ENCODE results near the gene CSTB. TPM values are rescaled to one million over a fixed set of nuclear protein-coding genes. Genes with fewer than 3 reads are reported as not detected.

The CSTB gene
- total RNA-seq, 1 experiment from 2014 or later: 57.5 TPM

GRCh38 chr21:43768868-43769167 lies 7.3 kb downstream of the CSTB start:
- no peaks in the 10 kb centered on the region for H3K9me2 ChIP-seq (ENCODE audit: insufficient read depth)
- peak overlapping the region; percentile 70 for H3K9ac ChIP-seq (ENCODE audit: low read length)
- peaks cover 15 to 41% of the 10 kb centered on the region in 2 experiments for H3K4me1 ChIP-seq (ENCODE audit: control insufficient read depth in 1 of 2, insufficient read depth in 2 of 2, low read length in 2 of 2)
- ATAC-seq (no peak; the same call in 1 of the 2 replicates), DNase-seq (ENCODE audit: low read depth, low spot score) (no peak)
- ChIA-PET RAD21 (ENCODE audit: low non-redundant PET in 1 of 2, low total read pairs in 2 of 2, uncharacterized antibody in 2 of 2, unreplicated experiment in 2 of 2) (no interaction called here), POLR2A (no interaction called here), CTCF (no interaction called here)
- TF ChIP-seq ELF1 (IDR thresholded peaks at IDR 0.05; ENCODE audit: borderline replicate concordance, low read depth): no peak
- TF ChIP-seq CBX3 (IDR thresholded peaks at IDR 0.05; ENCODE audit: low read depth): no peak
- no peaks in the 10 kb centered on the region for H3K27me3 ChIP-seq (ENCODE audit: insufficient read depth, low read length)
- no peaks in the 10 kb centered on the region for H4K20me1 ChIP-seq (ENCODE audit: insufficient read depth)
- H3K4me2 ChIP-seq (ENCODE audit: low read length): peak overlapping the region; percentile 75
- no peak overlapping the region for H2AFZ ChIP-seq (ENCODE audit: low read depth, low read length, poor library complexity, severe bottlenecking)
- no peaks in the 10 kb centered on the region for H3K9me3 ChIP-seq (ENCODE audit: control insufficient read depth in 1 of 2, insufficient read depth in 1 of 2, low read depth in 1 of 2, low read length in 2 of 2)
- H3K36me3 ChIP-seq (ENCODE audit: control insufficient read depth in 1 of 2, insufficient read depth in 2 of 2, low read length in 2 of 2): peaks cover 6 to 8% of the 10 kb centered on the region in 2 experiments; a peak in 2 of 4 replicates
- peak overlapping the region; percentile 88 for H3K27ac ChIP-seq (ENCODE audit: low read depth, low read length)
- no TSS peak for BruUV-seq (replicated peaks)
- intact Hi-C loops (cut with micrococcal nuclease): no loop called here
- H3K79me2 ChIP-seq (ENCODE audit: insufficient read depth, low read length): no peaks in the 10 kb centered on the region
- H3K4me3 ChIP-seq (replicated peaks in 1 of 2; ENCODE audit: low read depth in 1 of 2, low read length in 2 of 2): no peak overlapping the region

GRCh38 chr21:43767984-43768867 lies 7.9 kb downstream of the CSTB start:
- POLR2A ChIA-PET: no interaction called here
- intact Hi-C loops (cut with micrococcal nuclease): no loop called here
- H2AFZ ChIP-seq (ENCODE audit: low read depth, low read length, poor library complexity, severe bottlenecking): no peak overlapping the region

More at GRCh38 chr21:43767984-43768867, 7.9 kb downstream of the CSTB start:
- RAD21 ChIA-PET (ENCODE audit: low non-redundant PET in 1 of 2, low total read pairs in 2 of 2, uncharacterized antibody in 2 of 2, unreplicated experiment in 2 of 2): no interaction called here
- DNase-seq (ENCODE audit: low read depth, low spot score) (peak; percentile 39), ATAC-seq (peak; percentile 72)
- no peaks in the 10 kb centered on the region for H3K27me3 ChIP-seq (ENCODE audit: insufficient read depth, low read length)
- H3K27ac ChIP-seq (ENCODE audit: low read depth, low read length): peak overlapping the region; percentile 88
- H4K20me1 ChIP-seq (ENCODE audit: insufficient read depth): no peaks in the 10 kb centered on the region
- peak overlapping the region; percentile 70 for H3K9ac ChIP-seq (ENCODE audit: low read length)
- peak overlapping the region; percentile 75 for H3K4me2 ChIP-seq (ENCODE audit: low read length)
- H3K36me3 ChIP-seq (ENCODE audit: control insufficient read depth in 1 of 2, insufficient read depth in 2 of 2, low read length in 2 of 2): peaks cover 4% of the 10 kb centered on the region in 2 experiments; a peak in 3 of 4 replicates
- H3K9me2 ChIP-seq (ENCODE audit: insufficient read depth): no peaks in the 10 kb centered on the region
- H3K79me2 ChIP-seq (ENCODE audit: insufficient read depth, low read length): no peaks in the 10 kb centered on the region
- CTCF ChIA-PET: no interaction called here
- no peaks in the 10 kb centered on the region for H3K9me3 ChIP-seq (ENCODE audit: control insufficient read depth in 1 of 2, insufficient read depth in 1 of 2, low read depth in 1 of 2, low read length in 2 of 2)
- no TSS peak for BruUV-seq (replicated peaks)
- H3K4me1 ChIP-seq (ENCODE audit: control insufficient read depth in 1 of 2, insufficient read depth in 2 of 2, low read length in 2 of 2): peaks cover 15 to 41% of the 10 kb centered on the region in 2 experiments
- no peak for TF ChIP-seq RAD21 (IDR thresholded peaks at IDR 0.05; ENCODE audit: low read depth)
- TF ChIP-seq POLR2A (IDR thresholded peaks at IDR 0.05; ENCODE audit: borderline replicate concordance, extremely low read depth, insufficient read depth, insufficient read length): no peak
- TF ChIP-seq ELF1 (IDR thresholded peaks at IDR 0.05; ENCODE audit: borderline replicate concordance, low read depth): no peak
- TF ChIP-seq YY1 (IDR thresholded peaks at IDR 0.05; ENCODE audit: extremely low read depth, insufficient replicate concordance, low read depth, low read length): no peak
- TF ChIP-seq SP1 (IDR thresholded peaks at IDR 0.05; ENCODE audit: low read depth): no peak
- peak; percentile 74; the same call in 1 of the 2 replicates for TF ChIP-seq ZFX (IDR thresholded peaks at IDR 0.05)
- H3K4me3 ChIP-seq (replicated peaks in 1 of 2; ENCODE audit: low read depth in 1 of 2, low read length in 2 of 2): peak overlapping the region in 1 of 2 experiments; percentile 23; a peak in 1 of 4 replicates
